ENCODE data around the gene CPAMD8. TPM values are rescaled to one million over a fixed set of nuclear protein-coding genes. Genes with fewer than 3 reads are reported as not detected.

Gene CPAMD8
- total and polyA plus RNA-seq, 9 of the 15 experiments (the other 6 are each of a cell fraction or from before 2014, with no cell fraction given), result 0.20 to 2.1 (median 1.3) TPM

DNA sequence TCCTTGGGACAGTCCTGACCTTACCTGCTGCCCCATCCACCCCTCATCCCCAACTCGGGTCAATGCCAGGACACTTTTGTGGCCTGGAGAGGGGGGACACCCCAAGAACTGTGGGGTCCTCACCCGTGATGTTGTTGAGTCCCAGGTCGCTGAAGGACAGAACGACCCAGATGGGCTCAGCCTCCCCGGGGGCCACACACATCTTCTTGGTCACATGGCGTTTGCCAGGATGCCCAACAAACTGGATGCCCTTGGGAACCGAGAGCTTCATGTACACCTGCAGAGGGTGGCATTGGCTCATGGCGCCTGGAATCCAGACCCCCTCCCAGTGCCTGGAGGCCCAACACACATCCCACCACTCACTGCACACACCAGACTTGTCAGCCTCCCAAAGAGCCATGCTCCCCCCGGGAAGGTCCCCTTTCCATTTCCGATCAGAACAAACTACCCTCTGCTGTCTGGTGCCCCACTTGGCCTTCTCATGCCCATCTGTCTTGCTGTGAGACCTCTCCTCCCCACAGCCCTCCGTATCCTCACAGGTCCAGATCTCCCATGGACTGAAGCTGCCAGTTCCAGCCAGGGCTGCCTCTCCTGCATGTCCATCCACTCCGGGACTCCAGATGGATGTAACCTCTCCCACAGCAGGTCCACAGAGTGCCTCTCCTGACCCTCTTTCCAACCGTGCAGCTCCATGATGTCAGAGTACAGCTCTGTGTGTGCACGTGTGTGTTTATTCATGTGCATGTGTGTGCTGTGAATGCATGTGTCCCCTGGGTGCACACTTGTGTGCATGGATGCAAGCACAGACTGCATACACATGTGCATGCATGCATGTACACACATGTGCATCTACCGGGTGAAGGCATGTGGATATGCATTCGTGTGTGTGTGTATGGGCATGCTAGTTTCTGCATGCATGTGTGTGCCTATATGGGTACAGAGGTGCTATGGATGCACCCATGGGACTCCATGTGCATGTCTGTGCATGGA, 79.4 kb downstream of the CPAMD8 start:
- no peaks in the 10 kb centered on the region for H4K20me1 ChIP-seq (replicated peaks; ENCODE audit: control insufficient read depth, insufficient read depth, low read length)
- CTCF ChIA-PET (ENCODE audit: low intra/inter-chr PET ratio), result no interaction called here
- H3K79me2 ChIP-seq (ENCODE audit: control insufficient read depth, insufficient read depth, low read length), result no peaks in the 10 kb centered on the region
- H3K4me2 ChIP-seq (ENCODE audit: insufficient read depth, low read length), result no peak overlapping the region
- H3K9me3 ChIP-seq (replicated peaks; ENCODE audit: control insufficient read depth, insufficient read depth, low read depth, low read length), result no peaks in the 10 kb centered on the region
- H3K9ac ChIP-seq (ENCODE audit: insufficient read depth in 1 of 2, low read depth in 2 of 2, low read length in 2 of 2), result no peak overlapping the region
- FAIRE-seq (no peak), ATAC-seq (no peak), DNase-seq (ENCODE audit: extremely low read depth in 1 of 4, low spot score in 3 of 4) (no peak)
- H3K27ac ChIP-seq (ENCODE audit: extremely low read depth, low read depth, low read length), result no peak overlapping the region
- POLR2A ChIA-PET, result no interaction called here
- 3% methylated on average over 14 of the region's 16 CpGs for WGBS (ENCODE audit: insufficient coverage, low coverage, missing lambda C conversion rate)
- peaks cover 2 to 3% of the 10 kb centered on the region in 2 experiments; a peak in 4 of 5 replicates for H3K4me1 ChIP-seq (replicated peaks in 1 of 2; ENCODE audit: control insufficient read depth in 2 of 2, insufficient read depth in 2 of 2, low read length in 2 of 2)
- H3K4me3 ChIP-seq, result no peak overlapping the region
- no peaks in the 10 kb centered on the region for H3K36me3 ChIP-seq (ENCODE audit: control insufficient read depth, insufficient read depth, low read length)
- no TSS peak for BruUV-seq (replicated peaks)
- H2AFZ ChIP-seq (ENCODE audit: low read depth, low read length), result no peak overlapping the region
- in situ Hi-C loops (cut with MboI), result no loop called here
- intact Hi-C loops (cut with micrococcal nuclease), result no loop called here
- H3K9me1 ChIP-seq (ENCODE audit: control insufficient read depth, insufficient read depth, low read length), result no peaks in the 10 kb centered on the region
- H3K27me3 ChIP-seq (ENCODE audit: control insufficient read depth in 2 of 2, insufficient read depth in 2 of 2, low read length in 2 of 2), result peaks cover 12 to 31% of the 10 kb centered on the region in 2 experiments; a peak in 4 of 5 replicates
- TF ChIP-seq SIX5 (IDR thresholded peaks at IDR 0.05; ENCODE audit: borderline replicate concordance in 1 of 2, insufficient read depth in 1 of 2, low read depth in 1 of 2, low read length in 2 of 2) (no peak), KHSRP (IDR thresholded peaks at IDR 0.05) (no peak), EWSR1 (IDR thresholded peaks at IDR 0.05; ENCODE audit: borderline replicate concordance, low read depth, partially characterized antibody) (no peak), MAFF (IDR thresholded peaks at IDR 0.05; ENCODE audit: low read length) (no peak), CBX1 (IDR thresholded peaks at IDR 0.05; ENCODE audit: low read depth) (no peak), KLF6 (CRISPR knock-in tag; IDR thresholded peaks at IDR 0.05; ENCODE audit: borderline replicate concordance) (no peak), TAF9B (IDR thresholded peaks at IDR 0.05; ENCODE audit: partially characterized antibody) (no peak), HMGN3 (IDR thresholded peaks at IDR 0.05; ENCODE audit: borderline replicate concordance, extremely low read depth, insufficient read length, low read depth, low read length) (no peak), RBM17 (IDR thresholded peaks at IDR 0.05; ENCODE audit: borderline replicate concordance, low read depth, low read length) (no peak), RBBP5 (IDR thresholded peaks at IDR 0.05; ENCODE audit: borderline replicate concordance, insufficient read depth, low read length, poor library complexity, severe bottlenecking) (no peak), ZBED1 (IDR thresholded peaks at IDR 0.05) (no peak), DIDO1 (tag; IDR thresholded peaks at IDR 0.05; ENCODE audit: low read depth) (no peak), WHSC1 (IDR thresholded peaks at IDR 0.05; ENCODE audit: low read length) (no peak), ZNF274 (IDR thresholded peaks at IDR 0.05; ENCODE audit: borderline replicate concordance, low read depth, low read length) (no peak)
- TF ChIP-seq, protein P1, sequence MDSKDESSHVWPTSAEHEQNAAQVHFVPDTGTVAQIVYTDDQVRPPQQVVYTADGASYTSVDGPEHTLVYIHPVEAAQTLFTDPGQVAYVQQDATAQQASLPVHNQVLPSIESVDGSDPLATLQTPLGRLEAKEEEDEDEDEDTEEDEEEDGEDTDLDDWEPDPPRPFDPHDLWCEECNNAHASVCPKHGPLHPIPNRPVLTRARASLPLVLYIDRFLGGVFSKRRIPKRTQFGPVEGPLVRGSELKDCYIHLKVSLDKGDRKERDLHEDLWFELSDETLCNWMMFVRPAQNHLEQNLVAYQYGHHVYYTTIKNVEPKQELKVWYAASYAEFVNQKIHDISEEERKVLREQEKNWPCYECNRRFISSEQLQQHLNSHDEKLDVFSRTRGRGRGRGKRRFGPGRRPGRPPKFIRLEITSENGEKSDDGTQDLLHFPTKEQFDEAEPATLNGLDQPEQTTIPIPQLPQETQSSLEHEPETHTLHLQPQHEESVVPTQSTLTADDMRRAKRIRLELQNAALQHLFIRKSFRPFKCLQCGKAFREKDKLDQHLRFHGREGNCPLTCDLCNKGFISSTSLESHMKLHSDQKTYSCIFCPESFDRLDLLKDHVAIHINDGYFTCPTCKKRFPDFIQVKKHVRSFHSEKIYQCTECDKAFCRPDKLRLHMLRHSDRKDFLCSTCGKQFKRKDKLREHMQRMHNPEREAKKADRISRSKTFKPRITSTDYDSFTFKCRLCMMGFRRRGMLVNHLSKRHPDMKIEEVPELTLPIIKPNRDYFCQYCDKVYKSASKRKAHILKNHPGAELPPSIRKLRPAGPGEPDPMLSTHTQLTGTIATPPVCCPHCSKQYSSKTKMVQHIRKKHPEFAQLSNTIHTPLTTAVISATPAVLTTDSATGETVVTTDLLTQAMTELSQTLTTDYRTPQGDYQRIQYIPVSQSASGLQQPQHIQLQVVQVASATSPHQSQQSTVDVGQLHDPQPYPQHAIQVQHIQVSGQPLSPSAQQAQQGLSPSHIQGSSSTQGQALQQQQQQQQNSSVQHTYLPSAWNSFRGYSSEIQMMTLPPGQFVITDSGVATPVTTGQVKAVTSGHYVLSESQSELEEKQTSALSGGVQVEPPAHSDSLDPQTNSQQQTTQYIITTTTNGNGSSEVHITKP (IDR thresholded peaks at IDR 0.05; ENCODE audit: partially characterized antibody), result no peak
- TF ChIP-seq, protein P2, sequence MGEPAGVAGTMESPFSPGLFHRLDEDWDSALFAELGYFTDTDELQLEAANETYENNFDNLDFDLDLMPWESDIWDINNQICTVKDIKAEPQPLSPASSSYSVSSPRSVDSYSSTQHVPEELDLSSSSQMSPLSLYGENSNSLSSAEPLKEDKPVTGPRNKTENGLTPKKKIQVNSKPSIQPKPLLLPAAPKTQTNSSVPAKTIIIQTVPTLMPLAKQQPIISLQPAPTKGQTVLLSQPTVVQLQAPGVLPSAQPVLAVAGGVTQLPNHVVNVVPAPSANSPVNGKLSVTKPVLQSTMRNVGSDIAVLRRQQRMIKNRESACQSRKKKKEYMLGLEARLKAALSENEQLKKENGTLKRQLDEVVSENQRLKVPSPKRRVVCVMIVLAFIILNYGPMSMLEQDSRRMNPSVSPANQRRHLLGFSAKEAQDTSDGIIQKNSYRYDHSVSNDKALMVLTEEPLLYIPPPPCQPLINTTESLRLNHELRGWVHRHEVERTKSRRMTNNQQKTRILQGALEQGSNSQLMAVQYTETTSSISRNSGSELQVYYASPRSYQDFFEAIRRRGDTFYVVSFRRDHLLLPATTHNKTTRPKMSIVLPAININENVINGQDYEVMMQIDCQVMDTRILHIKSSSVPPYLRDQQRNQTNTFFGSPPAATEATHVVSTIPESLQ (CRISPR knock-in tag; IDR thresholded peaks at IDR 0.05), result no peak
